ENCODE results near the gene ITGA11. TPM values are rescaled to one million over a fixed set of nuclear protein-coding genes. Genes with fewer than 3 reads are reported as not detected.

ITGA11 gene
- total RNA-seq, 1 donor from 2014 or later: 7.0 TPM

DNA sequence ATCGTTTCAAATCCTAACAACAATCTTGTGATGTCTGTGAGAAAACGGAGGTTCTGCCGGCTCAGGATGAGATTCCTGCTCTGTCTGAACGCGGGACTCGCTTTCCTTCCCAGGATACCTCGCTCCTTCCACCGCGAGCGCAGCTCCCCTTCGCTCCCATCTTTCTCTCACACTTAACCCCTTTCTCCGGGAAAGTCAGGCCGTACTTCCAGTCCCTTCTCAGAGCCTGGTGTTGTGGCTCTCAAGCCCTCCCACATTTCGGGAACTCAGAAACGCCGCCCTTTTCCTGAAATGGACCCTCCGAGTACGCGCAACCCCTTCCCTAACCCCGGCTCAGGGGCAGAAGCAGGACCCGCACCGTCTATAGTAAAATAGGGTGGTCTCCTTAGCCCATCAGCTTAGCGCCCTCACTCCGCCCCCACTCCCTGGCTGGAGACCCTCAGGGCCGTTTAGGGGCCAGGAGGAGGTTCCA is 154.8 kb downstream of the ITGA11 start:
- TF ChIP-seq, protein P1, sequence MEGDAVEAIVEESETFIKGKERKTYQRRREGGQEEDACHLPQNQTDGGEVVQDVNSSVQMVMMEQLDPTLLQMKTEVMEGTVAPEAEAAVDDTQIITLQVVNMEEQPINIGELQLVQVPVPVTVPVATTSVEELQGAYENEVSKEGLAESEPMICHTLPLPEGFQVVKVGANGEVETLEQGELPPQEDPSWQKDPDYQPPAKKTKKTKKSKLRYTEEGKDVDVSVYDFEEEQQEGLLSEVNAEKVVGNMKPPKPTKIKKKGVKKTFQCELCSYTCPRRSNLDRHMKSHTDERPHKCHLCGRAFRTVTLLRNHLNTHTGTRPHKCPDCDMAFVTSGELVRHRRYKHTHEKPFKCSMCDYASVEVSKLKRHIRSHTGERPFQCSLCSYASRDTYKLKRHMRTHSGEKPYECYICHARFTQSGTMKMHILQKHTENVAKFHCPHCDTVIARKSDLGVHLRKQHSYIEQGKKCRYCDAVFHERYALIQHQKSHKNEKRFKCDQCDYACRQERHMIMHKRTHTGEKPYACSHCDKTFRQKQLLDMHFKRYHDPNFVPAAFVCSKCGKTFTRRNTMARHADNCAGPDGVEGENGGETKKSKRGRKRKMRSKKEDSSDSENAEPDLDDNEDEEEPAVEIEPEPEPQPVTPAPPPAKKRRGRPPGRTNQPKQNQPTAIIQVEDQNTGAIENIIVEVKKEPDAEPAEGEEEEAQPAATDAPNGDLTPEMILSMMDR (IDR thresholded peaks at IDR 0.05; ENCODE audit: insufficient read depth, low read length, poor library complexity, severe bottlenecking): no peak
- peak overlapping the region; percentile 95 for H3K4me3 ChIP-seq (ENCODE audit: low read depth, low read length)
- DNase-seq (ENCODE audit: low read depth): no peak

DNA sequence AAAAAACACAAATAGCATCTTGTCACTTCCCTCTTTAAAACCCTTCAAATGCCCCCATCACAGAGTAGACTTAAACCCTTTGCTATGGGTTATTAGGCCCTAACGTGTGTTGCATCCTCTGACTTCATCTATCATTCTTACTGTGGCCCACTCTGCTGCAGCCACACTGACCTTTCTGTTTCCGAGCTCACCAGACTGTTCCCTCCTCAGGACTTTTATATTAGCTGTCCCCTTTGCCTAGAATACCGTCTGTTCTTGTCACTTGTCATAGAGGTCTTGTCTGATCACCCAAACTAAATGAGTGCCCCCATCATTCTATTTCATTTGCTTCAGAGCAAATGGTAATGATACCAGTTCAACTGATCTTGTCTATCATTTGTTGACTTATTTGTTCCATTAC is 155.3 kb downstream of the ITGA11 start:
- H3K4me3 ChIP-seq (ENCODE audit: low read depth, low read length): peak overlapping the region; percentile 95

More for the DNA sequence above, 154.8 kb downstream of the ITGA11 start:
- no peaks in the 10 kb centered on the region for H3K36me3 ChIP-seq (ENCODE audit: control insufficient read depth, insufficient read depth, low read length)
- no peaks in the 10 kb centered on the region for H3K27me3 ChIP-seq (ENCODE audit: control insufficient read depth, insufficient read depth, low read length)

DNA sequence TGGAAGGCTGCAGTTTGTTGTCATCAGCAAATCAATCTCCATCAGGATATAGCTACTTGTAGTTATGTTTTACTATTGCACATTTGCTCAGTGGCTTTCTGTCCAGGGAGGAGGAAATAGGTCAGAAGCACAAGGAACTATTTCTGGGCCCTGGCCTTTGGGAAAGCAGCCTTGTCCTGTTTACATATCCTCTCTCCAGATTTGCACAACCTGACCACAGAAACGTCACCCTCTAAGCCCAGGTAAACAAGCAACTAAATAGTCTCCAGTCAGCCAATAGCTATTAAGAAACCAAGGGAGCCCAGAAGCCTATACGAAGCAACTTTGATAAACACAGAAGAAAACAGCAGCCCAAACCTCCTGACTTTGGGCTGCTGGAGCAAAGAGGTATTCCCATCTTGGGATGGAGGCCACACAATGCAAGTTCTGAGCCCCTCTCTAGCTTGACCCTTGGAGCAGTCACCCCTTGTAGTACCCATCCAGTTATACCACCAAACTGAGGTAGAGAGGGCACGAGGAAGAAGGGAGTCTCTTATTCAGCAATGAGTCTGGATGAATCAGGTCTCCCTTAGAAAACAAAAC is 156.7 kb downstream of the ITGA11 start:
- Histone ChIP-seq H3K27me3 (ENCODE audit: control insufficient read depth, insufficient read depth, low read length) (no peaks in the 10 kb centered on the region), H3K4me3 (ENCODE audit: low read depth, low read length) (no peak overlapping the region), H3K36me3 (ENCODE audit: control insufficient read depth, insufficient read depth, low read length) (no peaks in the 10 kb centered on the region)
- TF ChIP-seq, protein P1 (IDR thresholded peaks at IDR 0.05; ENCODE audit: insufficient read depth, low read length, poor library complexity, severe bottlenecking): no peak
- DNase-seq (ENCODE audit: low read depth): no peak

More for the DNA sequence above, 155.3 kb downstream of the ITGA11 start:
- Histone ChIP-seq H3K36me3 (ENCODE audit: control insufficient read depth, insufficient read depth, low read length) (no peaks in the 10 kb centered on the region), H3K27me3 (ENCODE audit: control insufficient read depth, insufficient read depth, low read length) (no peaks in the 10 kb centered on the region)
- no peak for DNase-seq (ENCODE audit: low read depth)
- TF ChIP-seq, protein P1 (IDR thresholded peaks at IDR 0.05; ENCODE audit: insufficient read depth, low read length, poor library complexity, severe bottlenecking): no peak

DNA sequence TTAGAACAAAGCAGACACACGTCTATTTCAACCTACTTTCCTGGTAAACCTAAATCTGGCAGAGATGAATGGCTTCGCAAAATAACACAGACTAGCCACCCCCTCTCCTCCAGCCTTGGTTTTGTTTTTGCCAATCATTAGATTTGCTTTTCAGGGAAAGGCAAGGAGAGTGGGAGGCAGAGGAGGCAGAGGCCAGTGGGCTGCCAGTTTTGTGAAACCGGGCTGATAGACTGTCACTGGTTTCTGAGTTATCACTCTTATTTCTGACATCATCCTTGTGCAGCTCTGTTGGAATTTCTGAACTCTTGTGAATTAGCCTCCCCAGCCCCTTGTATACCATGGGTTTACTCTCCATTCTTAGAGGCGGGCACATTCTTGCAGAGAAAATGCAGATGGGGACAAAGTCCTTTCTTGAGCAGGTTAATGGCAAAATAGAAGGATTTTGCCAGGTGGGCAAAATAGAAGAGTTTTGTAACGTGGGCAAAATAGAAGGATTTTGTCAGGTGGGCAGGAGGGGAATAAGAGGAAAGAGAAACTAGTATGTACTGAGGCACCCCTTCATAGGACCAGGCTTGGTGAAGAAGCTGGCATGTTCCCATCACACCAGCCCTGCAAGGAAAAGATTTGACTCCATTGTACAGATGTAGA is 157.6 kb downstream of the ITGA11 start:
- Histone ChIP-seq H3K4me3 (ENCODE audit: low read depth, low read length) (no peak overlapping the region), H3K36me3 (ENCODE audit: control insufficient read depth, insufficient read depth, low read length) (no peaks in the 10 kb centered on the region), H3K27me3 (ENCODE audit: control insufficient read depth, insufficient read depth, low read length) (no peaks in the 10 kb centered on the region)
- TF ChIP-seq, protein P1 (IDR thresholded peaks at IDR 0.05; ENCODE audit: insufficient read depth, low read length, poor library complexity, severe bottlenecking): no peak
- DNase-seq (ENCODE audit: low read depth): no peak

DNA sequence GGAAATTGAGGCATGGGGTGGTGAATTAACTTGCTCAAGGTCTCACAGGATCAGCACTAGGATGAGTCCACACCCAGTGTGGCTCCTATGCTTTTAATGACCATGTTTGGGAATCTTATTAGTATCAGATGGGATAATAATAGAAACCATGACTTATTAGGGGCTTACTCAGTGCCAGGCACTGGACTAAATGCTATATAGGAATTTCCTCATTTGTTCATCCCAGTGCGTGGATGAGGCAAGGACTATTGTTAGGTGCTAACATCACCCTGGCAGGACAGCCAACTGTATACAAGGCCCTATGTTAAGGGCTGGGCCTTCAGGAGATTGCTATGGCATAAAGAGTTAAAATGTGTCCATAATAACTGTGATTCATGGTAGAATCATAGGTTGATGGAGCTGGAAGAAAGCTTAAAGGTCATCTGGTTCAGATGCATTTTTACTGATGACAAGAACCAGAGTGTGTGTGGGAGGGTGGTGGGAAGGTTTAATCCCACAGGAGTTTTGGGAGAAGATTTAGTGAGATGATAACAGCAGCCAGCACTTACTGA is 159.2 kb downstream of the ITGA11 start:
- H3K36me3 ChIP-seq (ENCODE audit: control insufficient read depth, insufficient read depth, low read length): no peaks in the 10 kb centered on the region
- no peak for DNase-seq (ENCODE audit: low read depth)
- no peak overlapping the region for H3K4me3 ChIP-seq (ENCODE audit: low read depth, low read length)
- TF ChIP-seq, protein P1 (IDR thresholded peaks at IDR 0.05; ENCODE audit: insufficient read depth, low read length, poor library complexity, severe bottlenecking): no peak
- no peaks in the 10 kb centered on the region for H3K27me3 ChIP-seq (ENCODE audit: control insufficient read depth, insufficient read depth, low read length)
